GM11168 (cell line): ENCODE data around the gene SNRPB2.

ENCODE experiments used
- in situ Hi-C: fragments of 300-500 bp; cut with MboI; formaldehyde crosslinking; loops from one replicate; pipeline ENCODE4 v1.12.0; 2022; ENCODE audit warnings: low sequenced_read_pairs; ENCODE audit not compliant: unreplicated experiment

SNRPB2 gene

DNA sequence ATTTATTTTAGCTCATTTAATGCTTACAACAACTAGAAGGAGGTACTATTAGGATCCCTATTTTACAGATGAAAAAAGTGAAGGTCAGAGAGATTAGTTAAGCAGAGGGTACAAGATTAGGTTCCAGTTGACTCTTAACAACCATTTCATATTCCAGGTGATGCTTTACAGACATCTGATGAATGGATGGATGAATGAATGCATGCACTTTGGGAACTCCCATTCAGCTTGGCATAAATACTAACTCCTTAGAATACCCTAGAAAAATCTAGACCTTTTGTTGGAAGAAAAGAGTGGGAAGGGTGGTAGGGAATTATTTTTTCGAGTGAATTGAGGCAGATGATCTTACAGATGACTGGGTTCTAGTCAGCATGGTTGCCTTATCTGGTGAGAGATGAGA is 746 bp upstream of the SNRPB2 start:
- in situ Hi-C loops = no loop called here

DNA sequence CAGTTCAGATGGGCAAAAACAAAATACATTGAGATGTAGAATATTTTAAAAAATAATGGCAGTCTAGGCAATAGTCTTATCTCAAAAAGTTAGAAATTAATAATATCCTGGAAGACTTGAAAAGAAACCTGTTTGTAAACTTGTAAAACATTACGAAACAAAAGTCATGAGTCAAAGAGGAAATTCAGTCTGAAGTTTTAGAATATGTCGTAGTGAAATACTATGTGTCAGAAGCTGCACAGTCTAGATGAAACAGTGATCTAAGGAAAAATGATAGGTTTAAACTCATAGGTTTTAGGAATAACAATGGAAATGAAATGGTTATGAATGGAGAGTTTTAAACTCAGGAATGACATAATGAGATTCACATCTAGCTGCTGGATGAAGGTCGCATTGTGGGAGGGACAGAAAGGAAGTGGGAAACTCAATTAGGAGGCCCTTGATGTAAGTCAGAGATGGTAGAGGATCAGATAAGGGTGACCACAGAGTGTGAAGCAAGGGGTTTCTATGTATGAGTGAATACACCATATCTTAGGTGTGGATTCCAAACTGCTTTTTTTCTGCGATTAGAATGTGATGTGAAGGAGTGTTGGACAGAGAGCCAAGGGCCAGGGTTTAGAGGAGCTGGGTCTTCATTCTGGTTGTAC is 2.8 kb downstream of the SNRPB2 start:
- in situ Hi-C loops = no loop called here

DNA sequence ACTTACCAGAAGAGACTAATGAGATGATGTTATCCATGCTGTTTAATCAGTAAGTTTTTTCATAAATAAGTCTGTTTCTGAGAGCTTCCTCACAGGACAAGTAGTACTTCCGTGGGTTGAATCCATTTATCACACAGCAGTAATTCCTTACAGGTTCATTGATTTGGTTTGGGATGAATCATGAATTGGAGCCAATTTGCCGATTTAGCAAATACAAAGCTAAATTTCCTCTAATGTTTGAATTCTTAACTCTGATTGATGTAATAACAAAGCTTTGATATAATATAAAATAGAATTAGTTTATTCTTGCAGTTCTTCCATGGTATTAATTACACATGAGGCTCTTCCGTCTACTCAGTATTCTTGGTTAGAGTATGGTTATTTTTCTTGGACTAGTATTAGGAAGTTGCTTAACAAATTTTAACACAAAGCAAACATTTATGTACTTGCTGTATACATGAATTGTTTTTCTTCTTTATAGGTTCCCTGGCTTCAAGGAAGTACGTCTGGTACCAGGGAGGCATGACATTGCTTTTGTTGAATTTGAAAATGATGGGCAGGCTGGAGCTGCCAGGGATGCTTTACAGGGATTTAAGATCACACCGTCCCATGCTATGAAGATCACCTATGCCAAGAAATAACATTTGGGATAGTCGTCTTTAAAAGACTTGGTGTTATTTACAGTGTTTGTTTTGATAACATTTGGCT is 10.7 kb downstream of the SNRPB2 start:
- in situ Hi-C loops = no loop called here

DNA sequence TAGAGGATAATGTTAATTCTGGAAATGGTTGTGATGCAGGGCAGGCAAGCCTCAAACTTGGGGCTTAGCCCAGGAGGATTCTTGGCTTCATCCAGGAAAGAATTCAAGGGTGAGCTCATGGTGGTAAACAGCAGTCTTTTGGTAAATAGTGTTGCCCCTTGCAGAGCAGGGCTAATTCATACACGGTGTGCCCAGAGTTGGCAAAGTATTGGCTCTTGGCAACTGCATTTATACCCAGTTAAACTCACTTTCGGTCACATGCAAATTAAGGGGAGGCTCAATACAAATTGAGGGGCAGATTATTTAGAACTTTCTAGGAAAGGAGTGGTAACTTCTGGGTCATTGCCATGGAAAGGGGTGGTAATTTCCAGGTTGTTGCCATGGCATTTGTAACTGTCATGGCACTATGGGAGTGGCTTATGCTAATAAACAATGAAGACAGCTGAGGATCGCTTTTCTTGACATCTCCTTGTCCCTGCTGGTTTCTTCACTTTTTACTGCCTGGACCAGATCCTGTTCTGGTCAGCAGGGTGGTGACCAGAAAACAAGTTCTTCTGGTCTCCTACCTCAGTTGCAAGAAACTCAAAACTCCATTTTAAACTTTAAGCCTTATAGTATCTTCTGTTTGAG is 14.5 kb downstream of the SNRPB2 start:
- in situ Hi-C loops = no loop called here

DNA sequence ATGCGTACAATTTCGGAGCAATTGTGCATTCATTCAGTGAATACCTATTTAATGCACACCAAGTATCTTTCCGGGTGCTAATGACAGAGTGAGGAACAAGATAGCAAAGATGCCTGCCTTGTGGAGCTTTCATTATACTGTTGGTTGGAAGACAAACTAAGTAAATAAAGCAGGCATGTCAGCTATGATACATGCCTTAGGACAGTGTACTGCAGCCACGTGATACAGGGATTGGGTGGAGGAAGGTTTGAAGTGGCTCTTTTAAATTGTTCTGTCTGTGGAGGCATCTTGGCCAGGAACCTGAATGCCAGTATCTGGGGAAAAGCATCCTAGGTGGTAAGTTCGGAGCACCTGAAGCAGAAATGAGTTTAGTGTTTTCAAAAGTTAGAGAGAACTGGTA is 15.4 kb downstream of the SNRPB2 start:
- in situ Hi-C loops = no loop called here

DNA sequence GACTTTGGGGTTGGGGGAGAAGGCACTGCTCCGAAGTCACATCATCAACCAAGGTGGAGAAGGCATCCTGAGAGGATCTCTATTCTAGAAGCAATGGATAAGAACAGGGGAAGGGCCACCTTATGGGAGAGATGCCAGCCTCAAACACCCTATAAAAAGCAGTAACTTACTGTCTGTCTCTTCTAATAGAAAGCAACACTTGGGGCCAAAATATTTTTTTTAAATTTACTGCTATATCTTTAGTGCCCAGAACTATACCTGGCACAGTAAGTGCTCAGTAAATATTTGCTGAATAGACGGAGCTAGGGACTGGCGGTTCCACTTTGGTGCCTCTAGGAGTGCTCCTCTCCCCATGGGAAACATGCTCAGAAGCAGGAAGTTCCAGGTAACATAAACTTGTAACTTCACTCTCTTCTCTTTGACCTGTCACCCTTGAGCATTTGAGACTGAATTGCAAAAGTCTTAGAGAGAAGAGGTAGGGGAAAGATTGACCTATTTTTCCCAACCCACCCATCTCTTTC is 17.5 kb downstream of the SNRPB2 start:
- in situ Hi-C loops = no loop called here

DNA sequence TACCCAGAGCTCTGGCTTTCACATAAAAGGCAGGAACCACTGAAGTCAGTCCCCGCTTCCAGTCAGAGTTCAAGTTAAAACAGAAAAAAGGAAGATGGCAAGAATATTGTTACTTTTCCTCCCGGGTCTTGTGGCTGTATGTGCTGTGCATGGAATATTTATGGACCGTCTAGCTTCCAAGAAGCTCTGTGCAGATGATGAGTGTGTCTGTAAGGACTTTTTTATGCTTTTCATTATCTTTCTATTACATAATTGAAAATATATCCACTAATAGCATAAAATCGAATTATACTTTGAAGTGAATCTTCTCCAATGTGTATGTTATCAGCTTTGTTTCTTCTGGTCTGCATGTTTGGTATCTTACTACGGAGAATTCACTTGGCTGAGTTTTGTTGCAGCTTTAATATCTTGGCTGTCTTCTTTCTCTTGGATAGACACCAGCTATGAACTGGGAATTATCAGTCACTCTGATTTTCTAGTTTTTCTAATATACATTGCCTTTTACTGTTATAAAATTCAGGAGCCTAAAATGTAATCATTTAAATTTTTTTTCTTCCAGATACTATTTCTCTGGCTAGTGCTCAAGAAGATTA is 18.6 kb downstream of the SNRPB2 start, which contains the start of gene OTOR:
Gene OTOR (plus strand): TSS at position 51 of the 593 bp plus-strand sequence. CDS start 44 bp downstream, at position 95.
- in situ Hi-C loops = no loop called here

DNA sequence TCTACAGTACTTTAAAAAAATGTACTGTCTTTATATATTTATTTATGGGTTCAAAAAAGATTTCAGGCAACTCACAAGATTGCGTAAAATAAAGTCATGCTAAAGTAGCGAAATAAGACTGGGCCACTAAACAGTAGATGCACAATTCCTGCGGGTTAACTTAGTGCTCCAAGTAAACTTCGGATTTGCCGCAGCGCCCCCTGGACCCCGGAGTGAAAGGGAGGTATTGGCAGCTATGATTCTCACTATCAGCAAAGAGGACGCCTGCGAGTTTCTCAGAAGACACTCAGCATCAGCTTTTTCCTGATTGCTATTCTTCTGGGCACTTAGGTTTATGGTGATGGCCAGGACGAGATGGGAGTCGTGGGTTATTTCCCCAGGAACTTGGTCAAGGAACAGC is 19.7 kb downstream of the SNRPB2 start:
- in situ Hi-C loops = no loop called here

DNA sequence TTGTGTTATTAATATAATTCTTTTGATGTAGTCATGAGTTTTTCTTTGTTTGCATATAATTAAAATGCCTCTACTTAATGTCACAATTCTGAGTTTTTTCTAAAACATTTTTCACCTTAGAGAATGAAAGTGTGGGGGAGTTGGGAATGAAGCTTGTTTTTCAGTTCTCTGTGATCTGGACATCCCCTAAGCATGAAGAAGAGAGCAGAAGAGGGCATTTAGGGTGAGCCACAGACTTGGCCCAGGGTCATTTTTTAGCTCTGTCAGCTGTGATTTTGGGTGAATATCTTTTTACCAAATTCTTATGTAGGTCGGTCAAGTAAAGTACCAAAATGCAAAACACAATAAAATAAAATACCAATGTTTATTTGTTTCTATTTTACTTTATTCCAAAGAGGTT is 22.3 kb downstream of the SNRPB2 start:
- in situ Hi-C loops = loop anchor here (25.0 kb wide), 1 partner anchor 240 kb away; no protein-coding TSS in a partner anchor

DNA sequence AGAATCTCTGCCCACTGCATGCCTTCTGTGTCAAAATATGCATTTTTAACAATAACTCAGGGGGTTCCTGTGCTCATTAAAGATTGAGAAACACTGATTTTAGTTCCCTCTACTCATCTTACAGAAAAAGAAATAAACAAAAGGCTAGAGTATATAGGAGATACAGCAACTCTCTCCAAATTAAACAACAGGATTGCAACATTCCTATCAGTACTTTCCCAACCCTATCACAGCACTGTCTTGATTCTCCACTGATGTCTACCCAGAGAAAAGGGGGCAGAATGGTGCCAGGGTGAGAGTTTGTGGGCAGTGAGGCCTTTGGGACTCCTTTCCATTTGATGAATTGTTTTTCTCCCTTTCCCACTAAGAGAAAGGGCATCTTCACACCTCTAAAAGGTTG is 23.1 kb downstream of the SNRPB2 start:
- in situ Hi-C loops = loop anchor here (25.0 kb wide), 1 partner anchor 241 kb away; no protein-coding TSS in a partner anchor

DNA sequence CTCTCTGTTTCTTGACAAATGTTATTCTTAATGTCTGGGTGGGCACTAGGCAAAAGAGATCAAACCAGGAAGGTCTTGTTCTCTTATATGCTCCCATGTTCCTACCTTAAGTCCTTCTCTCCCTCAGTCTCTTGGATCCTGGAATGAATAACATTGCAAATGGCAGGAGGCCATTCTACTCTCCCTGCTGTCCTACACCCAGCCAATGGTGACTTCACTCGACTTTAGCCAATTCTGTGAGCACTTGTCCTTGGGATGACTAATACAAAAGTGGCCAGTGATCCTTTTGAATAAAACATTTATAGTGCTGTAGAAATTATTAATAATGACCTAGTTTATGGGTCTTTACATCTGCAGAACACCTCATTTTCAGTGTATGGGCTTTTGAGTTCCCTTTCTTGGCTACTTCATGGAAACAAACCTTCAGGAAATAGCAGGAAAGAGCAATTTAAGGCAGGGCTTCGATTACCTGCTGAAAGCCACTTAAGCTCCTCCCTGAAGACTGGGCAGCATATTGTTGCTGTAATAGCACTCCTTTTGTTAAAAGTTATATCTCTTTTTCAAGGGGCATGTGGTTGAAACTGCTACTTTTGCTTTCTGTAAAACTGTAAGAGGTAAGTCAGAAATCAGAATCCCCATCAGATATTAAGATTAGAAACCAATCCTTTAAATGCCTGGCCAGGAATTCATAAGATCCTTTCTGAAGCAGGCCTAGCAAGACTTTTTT is 28.8 kb downstream of the SNRPB2 start:
- in situ Hi-C loops = loop anchor here (25.0 kb wide), 1 partner anchor 246 kb away; no protein-coding TSS in a partner anchor

DNA sequence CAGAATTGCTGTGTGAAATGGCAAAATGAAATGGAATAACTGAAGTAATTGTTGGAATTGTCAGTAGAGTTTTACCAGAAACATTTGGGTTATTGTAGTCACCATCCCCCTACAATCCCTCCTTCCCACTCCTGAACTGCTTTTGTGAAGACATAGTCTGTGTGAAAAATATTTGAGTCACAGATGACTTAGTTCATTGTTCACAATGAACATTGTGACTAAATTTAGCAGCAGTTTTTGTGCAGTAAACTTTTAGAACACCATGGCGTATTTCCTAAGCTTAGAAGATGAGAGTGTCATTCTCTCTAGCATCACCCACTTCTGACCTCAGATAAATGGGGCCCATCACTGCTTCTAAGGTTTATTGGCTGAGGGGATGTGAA is 29.3 kb downstream of the SNRPB2 start:
- in situ Hi-C loops = loop anchor here (25.0 kb wide), 1 partner anchor 247 kb away; no protein-coding TSS in a partner anchor

DNA sequence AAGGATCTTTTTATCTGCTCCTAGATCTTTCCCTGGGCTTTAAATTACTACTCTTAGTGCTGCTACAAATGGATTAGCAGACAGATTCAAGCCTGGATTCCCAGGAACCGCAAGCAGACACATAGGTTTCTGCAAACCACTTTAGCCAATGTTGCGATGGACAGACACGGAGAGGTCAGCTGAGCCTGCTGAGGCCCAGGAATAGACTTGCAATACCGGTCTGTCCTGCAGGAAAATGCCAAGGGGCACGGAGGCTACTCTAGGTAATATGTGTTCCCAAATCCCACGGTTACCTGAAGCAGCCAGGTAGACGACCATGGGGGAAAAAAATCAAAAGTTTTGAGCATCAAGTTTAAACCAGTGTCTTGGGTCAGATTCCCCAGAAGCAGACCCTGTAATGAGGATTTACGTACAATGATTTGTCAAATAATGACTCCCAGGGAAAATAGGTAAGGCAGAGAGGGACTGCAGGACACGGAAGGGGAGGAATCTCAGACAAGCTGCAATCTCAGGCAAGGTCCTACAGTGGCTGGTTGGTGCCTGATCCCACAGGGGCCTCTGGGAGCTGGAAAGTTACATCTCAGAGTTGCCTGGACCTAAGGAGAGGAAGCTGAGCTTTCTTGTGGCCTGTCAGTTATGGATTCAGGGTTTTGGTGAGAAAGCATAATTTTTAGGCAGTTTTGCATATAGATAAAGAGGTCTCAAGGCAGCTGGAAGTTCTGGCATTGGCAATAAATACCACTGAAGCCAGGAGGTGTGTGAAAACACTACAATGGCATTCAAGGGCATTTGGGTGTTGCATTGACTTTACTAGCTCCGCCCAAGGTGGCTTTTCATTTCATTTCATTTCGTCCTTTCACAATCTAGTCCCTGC is 30.8 kb downstream of the SNRPB2 start:
- in situ Hi-C loops = loop anchor here (25.0 kb wide), 1 partner anchor 248 kb away; no protein-coding TSS in a partner anchor

DNA sequence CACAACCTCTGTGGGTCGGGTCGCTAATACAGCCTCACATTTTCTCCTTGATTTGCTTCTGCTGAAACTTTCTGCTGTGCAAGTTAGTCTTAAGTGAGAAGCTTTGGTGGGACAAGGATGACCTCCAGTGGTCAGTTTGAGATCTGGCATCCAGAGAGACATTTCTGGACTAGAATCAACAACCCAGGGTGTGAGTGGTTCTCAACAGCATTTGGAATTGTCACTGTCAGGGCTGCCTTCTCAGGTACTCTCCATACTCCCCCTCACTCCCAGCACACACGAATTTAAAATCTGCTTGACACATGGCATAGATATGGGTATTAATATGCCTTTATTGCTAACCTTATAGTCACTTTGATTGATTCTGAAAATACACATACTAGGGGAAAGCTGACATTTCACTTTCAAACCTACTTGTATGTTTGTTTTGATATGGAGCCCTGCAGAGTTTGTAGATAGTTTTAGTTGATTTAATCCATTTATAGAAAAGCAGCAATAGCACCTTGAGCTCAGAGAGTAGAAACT is 31.5 kb downstream of the SNRPB2 start:
- in situ Hi-C loops = loop anchor here (25.0 kb wide), 1 partner anchor 249 kb away; no protein-coding TSS in a partner anchor

DNA sequence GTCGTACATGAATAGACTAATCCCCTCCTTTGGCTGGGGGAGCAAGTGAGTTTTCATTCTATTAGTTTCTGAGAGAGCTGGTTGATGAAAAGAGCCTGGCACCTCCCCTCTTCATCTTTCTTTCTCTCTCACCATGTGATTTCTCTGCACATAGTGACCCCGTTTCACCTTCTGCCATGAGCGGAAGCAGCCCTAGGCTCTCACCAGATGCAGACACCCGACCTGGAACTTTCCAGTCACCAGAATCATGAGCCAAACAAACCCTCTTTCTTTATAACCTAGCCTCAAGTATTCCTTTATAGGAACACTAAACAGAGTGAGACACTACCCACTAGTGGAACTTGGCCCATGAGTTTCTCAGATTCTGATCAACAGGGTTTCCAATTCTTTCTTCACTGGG is 34.7 kb downstream of the SNRPB2 start:
- in situ Hi-C loops = loop anchor here (25.0 kb wide), 1 partner anchor 252 kb away; no protein-coding TSS in a partner anchor

DNA sequence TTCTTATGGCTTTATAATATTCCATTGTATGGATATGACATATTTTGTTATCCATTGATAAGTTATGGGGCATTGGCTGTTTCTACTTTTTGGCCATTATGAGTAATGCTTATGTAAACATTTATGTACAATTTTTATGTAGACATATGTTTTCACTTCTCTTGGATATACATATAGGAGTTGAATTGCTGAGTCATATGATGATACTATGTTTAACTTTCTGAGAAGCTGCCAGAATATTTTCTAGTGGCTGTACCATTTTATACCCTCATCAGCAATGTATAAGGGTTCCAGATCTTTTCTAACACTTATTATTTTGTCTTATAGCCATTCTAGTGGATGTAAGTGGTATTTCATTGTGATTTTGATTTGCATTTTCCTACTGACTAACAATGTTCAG is 41.4 kb downstream of the SNRPB2 start:
- in situ Hi-C loops = loop anchor here (25.0 kb wide), 1 partner anchor 259 kb away; no protein-coding TSS in a partner anchor

DNA sequence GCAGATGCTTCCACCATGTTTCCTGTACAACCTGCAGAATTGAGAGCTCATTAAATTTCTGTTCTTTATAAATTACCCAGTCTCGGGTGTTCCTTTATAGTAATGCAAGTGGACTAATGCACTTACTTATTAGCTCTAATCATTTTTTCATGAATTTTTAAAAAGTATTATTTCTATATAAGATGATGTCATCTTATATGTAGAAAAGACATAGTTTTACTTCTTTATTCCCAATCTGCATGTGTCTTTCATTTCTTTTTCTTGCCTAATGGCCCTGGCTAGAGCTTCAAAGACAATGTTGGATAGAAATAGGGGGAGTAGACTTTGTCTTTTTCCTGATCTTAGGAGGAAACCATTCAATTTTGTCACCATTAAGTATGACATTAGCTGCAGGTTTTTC is 46.1 kb downstream of the SNRPB2 start:
- in situ Hi-C loops = no loop called here

DNA sequence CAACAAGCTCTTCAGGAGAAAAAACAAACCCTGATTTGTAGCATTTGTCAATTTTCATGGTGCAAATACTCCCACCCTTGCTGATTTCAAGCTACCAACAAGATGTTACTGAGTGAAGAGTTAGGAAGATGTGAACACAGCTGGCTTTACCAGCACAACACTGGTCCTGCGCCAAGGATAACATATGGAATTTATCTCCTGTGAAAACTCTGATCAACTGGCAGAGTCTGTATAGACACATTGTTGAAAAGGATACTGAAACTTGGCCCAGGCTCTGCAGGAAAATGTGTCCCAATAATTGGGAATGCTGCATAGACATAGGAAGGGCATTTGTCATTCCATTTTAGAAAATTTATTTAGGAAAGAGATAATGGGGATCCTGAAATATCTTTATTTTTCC is 47.3 kb downstream of the SNRPB2 start:
- in situ Hi-C loops = no loop called here

DNA sequence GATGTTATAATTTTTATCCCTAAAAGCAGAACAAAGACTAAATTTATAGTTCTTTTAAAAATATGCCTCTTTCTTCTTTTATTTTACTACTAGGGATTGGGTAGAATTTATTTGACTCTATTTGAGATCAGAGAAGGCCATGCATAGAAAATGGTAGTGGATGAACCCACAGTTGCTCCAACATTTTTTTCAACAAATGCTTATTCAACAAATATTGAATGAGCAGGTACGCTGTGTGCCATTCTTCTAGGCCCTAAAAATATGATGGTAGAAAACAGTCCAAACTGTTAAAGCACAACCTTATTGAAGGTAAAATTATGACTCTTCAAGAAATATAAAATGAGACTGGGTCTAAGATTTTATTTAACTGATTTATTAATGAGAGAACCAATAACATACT is 48.3 kb downstream of the SNRPB2 start:
- in situ Hi-C loops = no loop called here
